ENCODE results near the gene MAP6D1. TPM values are rescaled to one million over a fixed set of nuclear protein-coding genes. Genes with fewer than 3 reads are reported as not detected.
A peak's percentile ranks its signal among the peaks of the same experiment; 100 is the strongest.

Gene MAP6D1
- total and polyA plus RNA-seq, 9 of the 15 experiments (the other 6 are each of a cell fraction or from before 2014, with no cell fraction given): 0.16 to 1.5 (median 0.44) TPM; not detected in 3

DNA sequence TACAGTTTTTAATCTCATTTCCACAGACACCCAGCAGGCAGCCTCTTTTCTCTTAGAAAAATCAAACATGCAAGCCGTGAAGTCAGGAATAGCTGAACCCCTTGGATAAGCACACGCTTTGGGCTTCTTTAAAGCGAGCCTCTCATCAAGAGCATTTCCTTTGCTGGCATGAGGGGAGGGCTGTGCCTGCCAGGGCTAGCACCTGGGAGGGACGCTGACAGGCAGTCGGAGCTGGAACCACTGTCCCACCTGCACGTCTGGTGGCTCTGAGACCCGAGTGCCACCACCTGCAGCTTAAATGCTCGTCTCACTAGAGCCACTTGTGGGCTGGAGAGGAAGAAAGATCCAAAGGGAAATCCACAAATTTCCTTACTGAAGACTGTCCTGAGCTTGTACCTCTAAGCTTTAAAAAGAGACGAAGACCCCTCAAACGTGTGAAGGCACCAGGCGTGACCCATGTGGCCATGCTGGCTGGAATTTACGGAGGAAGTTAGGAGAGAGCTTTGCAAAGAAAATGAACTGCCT lies 9.4 kb downstream of the MAP6D1 start:
- 74% methylated on average over 11 of the region's 12 CpGs for WGBS (ENCODE audit: insufficient coverage, low coverage, missing lambda C conversion rate)
- no peaks in the 10 kb centered on the region for H3K79me2 ChIP-seq (ENCODE audit: control insufficient read depth, insufficient read depth, low read length)
- no peak overlapping the region for H3K4me3 ChIP-seq
- no peaks in the 10 kb centered on the region for H3K9me3 ChIP-seq (replicated peaks; ENCODE audit: control insufficient read depth, insufficient read depth, low read depth, low read length)
- ChIA-PET POLR2A (interaction anchor here (0.6 to 1.0 kb wide), 3 partner anchors 16 to 680 kb away, joined by 3 read pairs; no protein-coding TSS in a partner anchor), CTCF (ENCODE audit: low intra/inter-chr PET ratio) (no interaction called here)
- TF ChIP-seq ZNF384 (IDR thresholded peaks at IDR 0.05; ENCODE audit: low read depth, low read length): no peak
- no peak for TF ChIP-seq PHB2 (IDR thresholded peaks at IDR 0.05; ENCODE audit: low read depth)
- no peak for TF ChIP-seq PML (IDR thresholded peaks at IDR 0.05; ENCODE audit: low read length)
- TF ChIP-seq SMAD4 (CRISPR knock-in tag; conservative IDR thresholded peaks at IDR 0.05): no peak
- TF ChIP-seq POLR3G (IDR thresholded peaks at IDR 0.05; ENCODE audit: extremely low read depth, insufficient read length, insufficient replicate concordance): no peak
- TF ChIP-seq SNIP1 (IDR thresholded peaks at IDR 0.05; ENCODE audit: low read depth): no peak
- no peak for TF ChIP-seq HSF4 (CRISPR knock-in tag; IDR thresholded peaks at IDR 0.05; ENCODE audit: borderline replicate concordance)
- TF ChIP-seq ASH1L (IDR thresholded peaks at IDR 0.05; ENCODE audit: borderline replicate concordance, low read depth, partially characterized antibody): no peak
- TF ChIP-seq NCOA1 (IDR thresholded peaks at IDR 0.05; ENCODE audit: low read depth): no peak
- no peak for TF ChIP-seq RBM25 (IDR thresholded peaks at IDR 0.05; ENCODE audit: low read depth, low read length, severe bottlenecking)
- TF ChIP-seq, protein P1, sequence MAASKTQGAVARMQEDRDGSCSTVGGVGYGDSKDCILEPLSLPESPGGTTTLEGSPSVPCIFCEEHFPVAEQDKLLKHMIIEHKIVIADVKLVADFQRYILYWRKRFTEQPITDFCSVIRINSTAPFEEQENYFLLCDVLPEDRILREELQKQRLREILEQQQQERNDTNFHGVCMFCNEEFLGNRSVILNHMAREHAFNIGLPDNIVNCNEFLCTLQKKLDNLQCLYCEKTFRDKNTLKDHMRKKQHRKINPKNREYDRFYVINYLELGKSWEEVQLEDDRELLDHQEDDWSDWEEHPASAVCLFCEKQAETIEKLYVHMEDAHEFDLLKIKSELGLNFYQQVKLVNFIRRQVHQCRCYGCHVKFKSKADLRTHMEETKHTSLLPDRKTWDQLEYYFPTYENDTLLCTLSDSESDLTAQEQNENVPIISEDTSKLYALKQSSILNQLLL (CRISPR knock-in tag; IDR thresholded peaks at IDR 0.05; ENCODE audit: borderline replicate concordance): no peak
- TF ChIP-seq DPF2 (IDR thresholded peaks at IDR 0.05): no peak
- TF ChIP-seq EGR1 (conservative IDR thresholded peaks at IDR 0.05): no peak
- peak overlapping the region in 1 of 2 experiments; percentile 52; a peak in 1 of 4 replicates for H3K9ac ChIP-seq (ENCODE audit: insufficient read depth in 1 of 2, low read depth in 2 of 2, low read length in 2 of 2)
- H4K20me1 ChIP-seq (replicated peaks; ENCODE audit: control insufficient read depth, insufficient read depth, low read length): no peaks in the 10 kb centered on the region
- no peak overlapping the region for H2AFZ ChIP-seq (ENCODE audit: low read depth, low read length)
- no peaks in the 10 kb centered on the region for H3K27me3 ChIP-seq (ENCODE audit: control insufficient read depth in 2 of 2, insufficient read depth in 2 of 2, low read length in 2 of 2)
- no peak for FAIRE-seq
- DNase-seq (ENCODE audit: extremely low read depth in 1 of 4, low spot score in 3 of 4): no peak
- in situ Hi-C loops (cut with MboI): no loop called here
- H3K9me1 ChIP-seq (ENCODE audit: control insufficient read depth, insufficient read depth, low read length): peaks cover 5% of the 10 kb centered on the region
- no TSS peak for BruUV-seq (replicated peaks)
- H3K4me2 ChIP-seq (ENCODE audit: insufficient read depth, low read length): no peak overlapping the region
- H3K36me3 ChIP-seq (ENCODE audit: control insufficient read depth, insufficient read depth, low read length): peaks cover 6% of the 10 kb centered on the region; the same call in 2 of the 3 replicates
- intact Hi-C loops (cut with micrococcal nuclease): no loop called here
- no peak overlapping the region for H3K27ac ChIP-seq (ENCODE audit: extremely low read depth, low read depth, low read length)
- H3K4me1 ChIP-seq (replicated peaks in 1 of 2; ENCODE audit: control insufficient read depth in 2 of 2, insufficient read depth in 2 of 2, low read length in 2 of 2): peaks cover 0 to 4% of the 10 kb centered on the region in 2 experiments; a peak in 2 of 5 replicates
- ATAC-seq: no peak
